ENCODE results near the gene RBP5. TPM values are rescaled to one million over a fixed set of nuclear protein-coding genes. Genes with fewer than 3 reads are reported as not detected.

Gene RBP5
- polyA plus RNA-seq, 1 donor: 54.0 TPM

- DNase-seq: no peak
These were observed 26.1 kb downstream of the RBP5 start for GRCh38 chr12:7102582-7102981.

- no peak for DNase-seq
These were observed 27.0 kb downstream of the RBP5 start for GRCh38 chr12:7101694-7102131.

GRCh38 chr12:7101047-7101693 is 27.5 kb downstream of the RBP5 start:
- no peak for DNase-seq

- no peak for DNase-seq
These were observed 28.4 kb downstream of the RBP5 start for GRCh38 chr12:7100239-7100638.

- no peak for DNase-seq
These were observed 29.2 kb downstream of the RBP5 start for GRCh38 chr12:7099290-7099996.

- DNase-seq: no peak
These were observed 31.7 kb downstream of the RBP5 start for GRCh38 chr12:7096979-7097378.

GRCh38 chr12:7096006-7096932 is 32.4 kb downstream of the RBP5 start:
- DNase-seq: no peak

GRCh38 chr12:7093892-7094291 is 34.8 kb downstream of the RBP5 start:
- no peak for DNase-seq

- no peak for DNase-seq
These were observed 35.2 kb downstream of the RBP5 start for GRCh38 chr12:7093486-7093885.

- DNase-seq: no peak
These were observed 35.7 kb downstream of the RBP5 start for GRCh38 chr12:7092986-7093460.

GRCh38 chr12:7092229-7092985 is 36.3 kb downstream of the RBP5 start, which contains the start of gene C1R:
TSS of gene C1R (minus strand) at chr12:7092445. CDS start at chr12:7092388, 57 bp downstream.
- DNase-seq: peak; percentile 82

GRCh38 chr12:7091660-7092228 is 36.9 kb downstream of the RBP5 start:
- peak; percentile 24 for DNase-seq

- DNase-seq: no peak
These were observed 37.5 kb downstream of the RBP5 start for GRCh38 chr12:7091171-7091570.

GRCh38 chr12:7090222-7090998 is 38.3 kb downstream of the RBP5 start:
- no peak for DNase-seq

- no peak for DNase-seq
These were observed 39.4 kb downstream of the RBP5 start for GRCh38 chr12:7089196-7089871.

- no peak for DNase-seq
These were observed 45.6 kb downstream of the RBP5 start for GRCh38 chr12:7083125-7083524.

GRCh38 chr12:7081037-7081436 is 47.7 kb downstream of the RBP5 start:
- no peak for DNase-seq

GRCh38 chr12:7079826-7080125 is 48.9 kb downstream of the RBP5 start:
- no peak for DNase-seq

GRCh38 chr12:7078163-7078562 is 50.5 kb downstream of the RBP5 start:
- DNase-seq: no peak

GRCh38 chr12:7076493-7076892 is 52.2 kb downstream of the RBP5 start:
- DNase-seq: no peak
